ENCODE measurements around the gene ARL14. TPM values are rescaled to one million over a fixed set of nuclear protein-coding genes. Genes with fewer than 3 reads are reported as not detected.

ARL14 gene
- total RNA-seq, 1 experiment from 2014 or later, result not detected

DNA sequence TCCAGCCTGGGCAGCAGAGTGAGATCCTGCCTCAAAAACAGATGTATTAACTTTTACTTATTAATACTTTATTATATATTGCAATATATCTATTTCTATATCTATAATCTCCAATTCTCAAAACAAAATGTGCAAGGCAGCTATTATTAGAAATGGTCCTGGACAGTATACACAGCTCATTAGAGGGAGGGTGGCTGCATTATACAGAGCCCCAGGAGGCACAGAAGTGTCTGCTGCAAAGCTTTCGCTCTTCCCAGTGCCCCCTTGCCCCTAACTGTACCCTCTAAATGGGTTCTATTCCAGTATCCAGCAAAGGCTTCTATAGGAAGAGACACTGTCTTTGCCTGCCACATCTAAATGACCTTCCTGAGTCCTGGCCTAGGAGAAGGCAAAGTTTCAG lies 24.5 kb downstream of the ARL14 start:
- H3K79me2 ChIP-seq (ENCODE audit: insufficient read depth, low read length), result no peaks in the 10 kb centered on the region
- H3K9me3 ChIP-seq (ENCODE audit: control insufficient read depth, low read depth, low read length), result no peaks in the 10 kb centered on the region
- no peak overlapping the region for H3K4me2 ChIP-seq (ENCODE audit: insufficient read depth, insufficient read length, low read length)
- H3K14ac ChIP-seq (ENCODE audit: insufficient read depth, low read length), result no peak overlapping the region
- no peak overlapping the region for H2BK12ac ChIP-seq (ENCODE audit: insufficient read length, low read depth, low read length)
- H4K8ac ChIP-seq (replicated peaks; ENCODE audit: insufficient read length, low read depth, low read length), result no peak overlapping the region
- no peak overlapping the region for H3K18ac ChIP-seq (ENCODE audit: insufficient read length, low read depth, low read length)
- H3K9ac ChIP-seq (ENCODE audit: extremely low read depth, insufficient read length, low read length), result no peak overlapping the region
- no peaks in the 10 kb centered on the region for H3K4me1 ChIP-seq (ENCODE audit: insufficient read depth, low read length)
- Mint-ChIP-seq H3K27ac (no peak overlapping the region), H3K4me1 (peaks cover 3 to 6% of the 10 kb centered on the region in 2 experiments; a peak in 1 of 4 replicates), H3K9me3 (no peaks in the 10 kb centered on the region), H3K4me3 (no peak overlapping the region), H3K27me3 (ENCODE audit: low read depth) (no peaks in the 10 kb centered on the region), H3K36me3 (ENCODE audit: insufficient read depth in 1 of 3, low read depth in 3 of 3) (no peaks in the 10 kb centered on the region)
- H3K56ac ChIP-seq (ENCODE audit: insufficient read length, low read depth, low read length), result no peak overlapping the region
- H3T11ph ChIP-seq (ENCODE audit: low read length), result no peak overlapping the region
- no CpG with 5 or more reads among the region's 1 CpG for WGBS (ENCODE audit: extremely low coverage, insufficient read length, low lambda C conversion rate)
- H3K27me3 ChIP-seq (ENCODE audit: insufficient read depth, low read length), result no peaks in the 10 kb centered on the region
- H2AK5ac ChIP-seq (ENCODE audit: insufficient read length, low read length), result no peak overlapping the region
- no peak overlapping the region for H4K5ac ChIP-seq (ENCODE audit: insufficient read length, low read depth, low read length)
- no peak overlapping the region for H2BK120ac ChIP-seq (ENCODE audit: low read depth, low read length, poor library complexity, severe bottlenecking)
- H2AFZ ChIP-seq (ENCODE audit: low read length), result no peak overlapping the region
- no peak overlapping the region for H3K27ac ChIP-seq (ENCODE audit: insufficient read length, low read depth, low read length)
- H2BK15ac ChIP-seq (ENCODE audit: low read depth, low read length), result no peak overlapping the region
- no peak overlapping the region for H3K4ac ChIP-seq (ENCODE audit: low read depth, low read length)
- no peaks in the 10 kb centered on the region for H3K79me1 ChIP-seq (ENCODE audit: insufficient read depth, low read depth, low read length, poor library complexity, severe bottlenecking)
- TF ChIP-seq, protein P1, sequence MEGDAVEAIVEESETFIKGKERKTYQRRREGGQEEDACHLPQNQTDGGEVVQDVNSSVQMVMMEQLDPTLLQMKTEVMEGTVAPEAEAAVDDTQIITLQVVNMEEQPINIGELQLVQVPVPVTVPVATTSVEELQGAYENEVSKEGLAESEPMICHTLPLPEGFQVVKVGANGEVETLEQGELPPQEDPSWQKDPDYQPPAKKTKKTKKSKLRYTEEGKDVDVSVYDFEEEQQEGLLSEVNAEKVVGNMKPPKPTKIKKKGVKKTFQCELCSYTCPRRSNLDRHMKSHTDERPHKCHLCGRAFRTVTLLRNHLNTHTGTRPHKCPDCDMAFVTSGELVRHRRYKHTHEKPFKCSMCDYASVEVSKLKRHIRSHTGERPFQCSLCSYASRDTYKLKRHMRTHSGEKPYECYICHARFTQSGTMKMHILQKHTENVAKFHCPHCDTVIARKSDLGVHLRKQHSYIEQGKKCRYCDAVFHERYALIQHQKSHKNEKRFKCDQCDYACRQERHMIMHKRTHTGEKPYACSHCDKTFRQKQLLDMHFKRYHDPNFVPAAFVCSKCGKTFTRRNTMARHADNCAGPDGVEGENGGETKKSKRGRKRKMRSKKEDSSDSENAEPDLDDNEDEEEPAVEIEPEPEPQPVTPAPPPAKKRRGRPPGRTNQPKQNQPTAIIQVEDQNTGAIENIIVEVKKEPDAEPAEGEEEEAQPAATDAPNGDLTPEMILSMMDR (conservative IDR thresholded peaks at IDR 0.05), result no peak
- DNase-seq, result no peak
- no peak overlapping the region for H4K91ac ChIP-seq (ENCODE audit: insufficient read length, low read depth, low read length)
- no peak overlapping the region for H2BK5ac ChIP-seq (ENCODE audit: insufficient read length, low read length)
- H3K23me2 ChIP-seq (ENCODE audit: insufficient read length, low read depth, low read length, poor library complexity, severe bottlenecking), result no peaks in the 10 kb centered on the region
- H2BK20ac ChIP-seq (ENCODE audit: low read depth, low read length, poor library complexity, severe bottlenecking), result no peak overlapping the region
- H4K20me1 ChIP-seq (ENCODE audit: control insufficient read depth, insufficient read depth, insufficient read length), result no peaks in the 10 kb centered on the region
- no peak overlapping the region for H3K23ac ChIP-seq (ENCODE audit: insufficient read length, low read depth, low read length)
